GM21381 (cell line): Measurements from ENCODE around the gene LIPH.
"Not testable (repeated sequence)": the region's sequence is repeated elsewhere in the genome, so short reads cannot be mapped to it uniquely, and the experiment has no call there.

Experiments
- ATAC-seq: cut with Tn5 transposase; IDR thresholded peaks from one replicate; pipeline ENCODE4 v1.9.1; 2021; ENCODE audit warnings: mild to moderate bottlenecking, moderate library complexity; ENCODE audit not compliant: unreplicated experiment

LIPH gene

GRCh38 chr3:185552358-185552877 lies at the start of gene LIPH:
Gene LIPH, minus strand, starts transcription at chr3:185552588. Its CDS starts 117 bp downstream, at chr3:185552471.
- ATAC-seq: peak; percentile 74

GRCh38 chr3:185595526-185595925 lies 43.1 kb upstream of the LIPH start:
- ATAC-seq: peak; percentile 73

- ATAC-seq: no peak
Observed at GRCh38 chr3:185594073-185594472, 41.7 kb upstream of the LIPH start.

- no peak for ATAC-seq
Observed at GRCh38 chr3:185586686-185587039, 34.3 kb upstream of the LIPH start.

GRCh38 chr3:185585859-185586685 lies 33.7 kb upstream of the LIPH start, which contains the start of gene SENP2:
Gene SENP2, plus strand, starts transcription at chr3:185586295. Its CDS starts 119 bp downstream, at chr3:185586414.
- peak; percentile 94 for ATAC-seq

- no peak for ATAC-seq
Observed at GRCh38 chr3:185585518-185585858, 33.1 kb upstream of the LIPH start.

GRCh38 chr3:185584686-185585085 lies 32.3 kb upstream of the LIPH start:
- ATAC-seq: no peak

GRCh38 chr3:185583925-185584324 lies 31.5 kb upstream of the LIPH start:
- ATAC-seq: no peak

- ATAC-seq: no peak
Observed at GRCh38 chr3:185582871-185583270, 30.5 kb upstream of the LIPH start.

GRCh38 chr3:185582236-185582635 lies 29.8 kb upstream of the LIPH start:
- no peak for ATAC-seq

GRCh38 chr3:185575108-185575869 lies 22.9 kb upstream of the LIPH start:
- peak; percentile 72 for ATAC-seq

- ATAC-seq: no peak
Observed at GRCh38 chr3:185572183-185572582, 19.8 kb upstream of the LIPH start.

- no peak for ATAC-seq
Observed at GRCh38 chr3:185561958-185562357, 9.6 kb upstream of the LIPH start.

- no peak for ATAC-seq
Observed at GRCh38 chr3:185561374-185561943, 9.1 kb upstream of the LIPH start.

GRCh38 chr3:185560676-185561075 lies 8.3 kb upstream of the LIPH start:
- no peak for ATAC-seq

GRCh38 chr3:185559706-185560090 lies 7.3 kb upstream of the LIPH start:
- ATAC-seq: no peak

GRCh38 chr3:185558395-185558794 lies 6.0 kb upstream of the LIPH start:
- ATAC-seq: no peak

GRCh38 chr3:185556640-185557039 lies 4.3 kb upstream of the LIPH start:
- ATAC-seq: not testable (repeated sequence)

GRCh38 chr3:185555860-185556347 lies 3.5 kb upstream of the LIPH start:
- no peak for ATAC-seq

- no peak for ATAC-seq
Observed at GRCh38 chr3:185555101-185555501, 2.7 kb upstream of the LIPH start.

- ATAC-seq: no peak
Observed at GRCh38 chr3:185549651-185550111, 2.7 kb downstream of the LIPH start.
